ENCODE results near the gene HEATR5A. TPM values are rescaled to one million over a fixed set of nuclear protein-coding genes. Genes with fewer than 3 reads are reported as not detected.
"Not testable (repeated sequence)": the region's sequence is repeated elsewhere in the genome, so short reads cannot be mapped to it uniquely, and the experiment has no call there.

HEATR5A gene
- total RNA-seq, 6 experiments from 2014 or later, result 13.2 to 20.8 (median 17.6) TPM

DNA sequence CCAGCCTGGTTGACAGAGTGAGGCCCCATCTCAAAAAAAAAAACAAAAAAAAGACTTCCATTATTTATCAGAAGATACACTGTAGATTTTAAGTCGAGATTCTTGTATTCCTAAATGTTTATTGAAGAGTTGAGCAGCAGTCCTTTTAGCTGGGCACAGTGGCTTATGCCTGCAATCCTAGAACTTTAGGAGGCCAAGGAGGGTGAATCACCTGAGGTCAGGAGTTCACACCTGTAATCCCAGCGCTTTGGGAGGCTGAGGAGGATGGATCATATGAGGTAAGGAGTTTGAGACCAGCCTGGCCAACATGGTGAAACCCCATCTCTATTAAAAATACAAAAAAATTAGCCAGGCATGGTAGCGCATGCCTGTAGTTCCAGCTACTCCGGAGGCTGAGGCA lies 57.6 kb downstream of the HEATR5A start:
- Histone ChIP-seq H3K27ac (no peak overlapping the region), H3K36me3 (peaks cover 0 to 19% (median 2%) of the 10 kb centered on the region in 4 donors), H3K27me3 (no peaks in the 10 kb centered on the region), H3K9me3 (no peaks in the 10 kb centered on the region), H3K4me1 (no peaks in the 10 kb centered on the region), H3K4me3 (no peak overlapping the region)
- ATAC-seq, result no peak
- intact Hi-C loops (cut with DNase I), result no loop called here
- TF ChIP-seq, protein P1, sequence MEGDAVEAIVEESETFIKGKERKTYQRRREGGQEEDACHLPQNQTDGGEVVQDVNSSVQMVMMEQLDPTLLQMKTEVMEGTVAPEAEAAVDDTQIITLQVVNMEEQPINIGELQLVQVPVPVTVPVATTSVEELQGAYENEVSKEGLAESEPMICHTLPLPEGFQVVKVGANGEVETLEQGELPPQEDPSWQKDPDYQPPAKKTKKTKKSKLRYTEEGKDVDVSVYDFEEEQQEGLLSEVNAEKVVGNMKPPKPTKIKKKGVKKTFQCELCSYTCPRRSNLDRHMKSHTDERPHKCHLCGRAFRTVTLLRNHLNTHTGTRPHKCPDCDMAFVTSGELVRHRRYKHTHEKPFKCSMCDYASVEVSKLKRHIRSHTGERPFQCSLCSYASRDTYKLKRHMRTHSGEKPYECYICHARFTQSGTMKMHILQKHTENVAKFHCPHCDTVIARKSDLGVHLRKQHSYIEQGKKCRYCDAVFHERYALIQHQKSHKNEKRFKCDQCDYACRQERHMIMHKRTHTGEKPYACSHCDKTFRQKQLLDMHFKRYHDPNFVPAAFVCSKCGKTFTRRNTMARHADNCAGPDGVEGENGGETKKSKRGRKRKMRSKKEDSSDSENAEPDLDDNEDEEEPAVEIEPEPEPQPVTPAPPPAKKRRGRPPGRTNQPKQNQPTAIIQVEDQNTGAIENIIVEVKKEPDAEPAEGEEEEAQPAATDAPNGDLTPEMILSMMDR (IDR thresholded peaks at IDR 0.05), result no peak
- no peak for TF ChIP-seq POLR2A (IDR thresholded peaks at IDR 0.05)
- DNase-seq, result no peak
- WGBS (ENCODE audit: insufficient coverage, low coverage, low lambda C conversion rate, missing lambda C conversion rate), result 87% methylated on average over 3 of the region's 4 CpGs

DNA sequence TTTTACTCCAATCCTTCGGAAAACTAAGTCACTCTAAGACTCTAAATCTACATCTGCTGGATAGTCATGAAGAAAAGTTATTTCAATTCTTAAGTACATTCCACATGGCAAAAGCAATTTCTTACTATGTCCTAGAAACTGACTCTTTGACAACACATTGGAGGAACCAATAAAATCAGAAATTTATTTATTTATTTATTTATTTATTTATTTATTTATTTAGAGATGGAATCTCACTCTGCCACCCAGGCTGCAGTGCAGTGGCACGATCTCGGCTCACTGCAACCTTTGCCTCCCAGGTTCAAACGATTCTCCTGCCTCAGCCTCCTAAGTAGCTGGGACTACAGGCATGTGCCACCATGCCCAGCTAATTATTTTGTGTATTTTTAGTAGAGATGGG lies 58.6 kb downstream of the HEATR5A start:
- H3K27ac ChIP-seq; intact Hi-C loops (cut with DNase I); H3K27me3 ChIP-seq; DNase-seq; ATAC-seq; H3K4me3 ChIP-seq; H3K9me3 ChIP-seq; H3K4me1 ChIP-seq: not testable (repeated sequence)
- 93% methylated on average over 4 of the region's 4 CpGs for WGBS (ENCODE audit: insufficient coverage, low coverage, low lambda C conversion rate, missing lambda C conversion rate)
- H3K36me3 ChIP-seq, result peaks cover 0 to 19% (median 2%) of the 10 kb centered on the region in 4 donors

DNA sequence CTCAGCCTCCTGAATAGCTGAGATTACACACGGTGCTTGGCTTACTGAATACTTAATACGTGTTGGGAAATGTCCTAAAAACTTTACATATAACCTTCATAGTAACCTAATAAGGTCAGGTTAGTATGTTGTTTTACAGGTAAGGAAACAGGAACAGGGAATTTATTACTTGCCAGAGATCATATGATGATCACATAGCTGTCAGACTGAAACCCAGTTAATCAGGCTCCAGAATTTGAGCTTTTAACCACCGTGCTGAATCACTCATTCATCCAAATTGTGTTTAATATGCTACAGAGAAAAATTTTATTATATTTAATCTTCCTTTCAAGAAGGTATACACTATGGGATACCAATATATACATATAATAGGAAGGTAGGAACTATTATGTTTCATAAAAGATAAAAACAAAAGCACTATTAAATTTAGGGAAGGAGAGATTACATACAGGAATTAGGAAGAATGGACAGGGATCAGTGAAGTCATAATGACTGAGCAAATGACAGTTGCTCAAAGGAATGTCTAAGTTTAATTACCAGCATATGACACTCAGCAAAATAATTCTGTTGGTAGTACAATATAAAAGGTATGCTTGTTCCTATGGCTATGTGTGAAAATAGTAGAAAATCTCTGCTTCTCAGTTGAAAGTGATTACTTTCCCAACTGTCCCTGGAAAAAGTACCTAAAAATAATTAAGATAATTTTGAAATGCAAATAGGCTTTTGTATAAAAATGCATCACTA lies 59.3 kb downstream of the HEATR5A start:
- TF ChIP-seq, protein P1 (IDR thresholded peaks at IDR 0.05), result no peak
- TF ChIP-seq POLR2A (IDR thresholded peaks at IDR 0.05), result no peak
- Histone ChIP-seq H3K4me1 (no peaks in the 10 kb centered on the region), H3K9me3 (no peaks in the 10 kb centered on the region), H3K36me3 (peaks cover 0 to 19% (median 2%) of the 10 kb centered on the region in 4 donors), H3K27ac (no peak overlapping the region), H3K27me3 (no peaks in the 10 kb centered on the region), H3K4me3 (no peak overlapping the region)
- DNase-seq, result no peak
- intact Hi-C loops (cut with DNase I), result no loop called here
- ATAC-seq, result no peak
- 71% methylated on average over 3 of the region's 3 CpGs for WGBS (ENCODE audit: insufficient coverage, low coverage, low lambda C conversion rate, missing lambda C conversion rate)

DNA sequence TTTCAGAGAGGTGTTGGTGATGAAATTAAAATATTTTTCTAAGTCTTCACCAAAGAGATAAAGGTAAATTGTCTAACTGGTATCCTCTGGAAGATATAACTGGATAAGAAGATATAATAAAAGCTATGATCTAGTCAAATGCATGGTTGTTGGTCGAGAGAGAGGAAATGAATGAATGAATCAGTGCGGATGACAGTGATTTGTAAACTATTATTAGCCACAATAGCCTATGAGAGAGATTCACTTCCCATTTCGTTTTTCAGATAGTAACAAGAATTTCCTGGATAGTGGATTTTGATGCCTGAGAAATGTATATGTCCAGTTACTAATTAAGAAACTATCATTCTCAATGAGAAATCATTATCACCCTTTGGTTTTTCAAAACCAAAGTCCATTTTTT lies 63.1 kb downstream of the HEATR5A start:
- TF ChIP-seq, protein P1 (IDR thresholded peaks at IDR 0.05), result no peak
- TF ChIP-seq POLR2A (IDR thresholded peaks at IDR 0.05), result no peak

DNA sequence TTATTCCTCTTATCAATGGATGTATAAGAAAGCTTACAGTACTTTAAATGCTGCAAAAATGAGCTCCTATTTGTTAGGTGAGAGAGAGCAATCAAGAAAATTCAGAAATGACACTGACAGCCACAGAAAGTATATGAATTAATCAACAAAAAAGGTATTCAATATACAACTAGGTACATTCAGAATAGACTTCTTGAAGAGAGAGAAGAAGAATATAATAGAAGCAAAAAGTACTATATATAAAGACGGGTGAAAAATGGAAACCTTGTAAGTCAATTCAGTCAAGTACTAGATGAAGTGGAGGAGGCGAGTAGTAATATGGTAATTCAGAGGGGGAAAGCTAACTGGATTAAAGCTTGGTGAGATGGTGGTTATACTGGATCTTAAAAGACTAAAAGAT lies 74.3 kb downstream of the HEATR5A start:
- DNase-seq (no peak), ATAC-seq (no peak)
- intact Hi-C loops (cut with DNase I), result no loop called here
- TF ChIP-seq, protein P1 (IDR thresholded peaks at IDR 0.05), result no peak
- TF ChIP-seq POLR2A (IDR thresholded peaks at IDR 0.05), result no peak
- Histone ChIP-seq H3K36me3 (peaks cover 0 to 29% (median 3%) of the 10 kb centered on the region in 4 donors), H3K27ac (no peak overlapping the region), H3K27me3 (no peaks in the 10 kb centered on the region), H3K4me3 (no peak overlapping the region), H3K9me3 (no peaks in the 10 kb centered on the region), H3K4me1 (peaks cover 0 to 3% (median 0%) of the 10 kb centered on the region in 4 donors)
- WGBS (ENCODE audit: insufficient coverage, low coverage, low lambda C conversion rate, missing lambda C conversion rate), result 83% methylated on average over 2 of the region's 2 CpGs

More for the DNA sequence above, 63.1 kb downstream of the HEATR5A start:
- DNase-seq, result no peak
- Histone ChIP-seq H3K9me3 (no peaks in the 10 kb centered on the region), H3K27me3 (no peaks in the 10 kb centered on the region), H3K27ac (no peak overlapping the region), H3K4me1 (peaks cover 0 to 6% (median 0%) of the 10 kb centered on the region in 4 donors), H3K4me3 (no peak overlapping the region), H3K36me3 (peaks cover 0 to 11% (median 2%) of the 10 kb centered on the region in 4 donors)
- intact Hi-C loops (cut with DNase I), result no loop called here
- no peak for ATAC-seq
- WGBS (ENCODE audit: insufficient coverage, low coverage, low lambda C conversion rate, missing lambda C conversion rate), result 72% methylated on average over 3 of the region's 3 CpGs

Measured in right lobe of liver (tissue), 6 donors.